K562 (cell line): ENCODE data around the gene POC5.

Experiments
- BHLHE40 ChIP-seq: IDR thresholded peaks from 2 replicates; pipeline ENCODE4 v1.6.1; 2011; ENCODE audit warnings: low read length, improper control_type of control experiment
- CREB1 ChIP-seq, 2 experiments: sonication (generic) in 1 of 2; formaldehyde crosslinking in 1 of 2; IDR thresholded peaks; 2 replicates each; pipeline versions ENCODE4 v1.6.1 to v1.8.0; 2012 to 2022; ENCODE audit warnings: inconsistent platforms in 1 of 2, mild to moderate bottlenecking in 1 of 2, missing genetic modification reagents in 1 of 2, moderate library complexity in 1 of 2
- EZH2 ChIP-seq: IDR thresholded peaks from 2 replicates; pipeline ENCODE4 v1.6.1; 2012; ENCODE audit warnings: low read depth, mild to moderate bottlenecking, inconsistent platforms, low read length, borderline replicate concordance
- FOS ChIP-seq: IDR thresholded peaks from 3 replicates; pipeline ENCODE4 v1.6.1; 2011; ENCODE audit not compliant: insufficient read length; ENCODE audit errors: extremely low read depth
- HNRNPK ChIP-seq: fragments of 200-400 bp; formaldehyde crosslinking; IDR thresholded peaks from one replicate; pipeline ENCODE4 v1.6.1; 2018; ENCODE audit warnings: mild to moderate bottlenecking, low read depth, low read length; ENCODE audit not compliant: poor library complexity, severe bottlenecking
- LCOR ChIP-seq: sonication (generic); formaldehyde crosslinking; IDR thresholded peaks from 2 replicates; pipeline ENCODE4 v1.8.0; 2022; ENCODE audit warnings: mild to moderate bottlenecking, missing genetic modification reagents
- POLR2A ChIP-seq: fragments of 450-650 bp; conservative IDR thresholded peaks from 2 replicates; pipeline ENCODE4 v1.6.1; 2016
- SREBF1 ChIP-seq: fragments of 150-350 bp; IDR thresholded peaks from 2 replicates; pipeline ENCODE4 v1.6.1; 2014; ENCODE audit warnings: antibody characterized with exemption, low read depth, low read length, borderline replicate concordance
- ZFP36 ChIP-seq: fragments of 150-350 bp; IDR thresholded peaks from 2 replicates; pipeline ENCODE4 v1.6.1; 2018; ENCODE audit warnings: low read length, low read depth; ENCODE audit not compliant: partially characterized antibody
- TF ChIP-seq, protein P1 (sequence below), 3 experiments: IDR thresholded peaks in 2 of 3; conservative IDR thresholded peaks in 1 of 3; 2 replicates each; pipeline ENCODE4 v1.5.1; 2011 to 2012; ENCODE audit warnings: low read length in 3 of 3, mild to moderate bottlenecking in 3 of 3, control low read depth in 2 of 3, improper control_type of control experiment in 1 of 3, inconsistent platforms in 1 of 3, low read depth in 1 of 3, mixed read lengths in 1 of 3, moderate library complexity in 1 of 3; ENCODE audit not compliant: insufficient read depth in 2 of 3
- TF ChIP-seq, protein P2 (sequence below): sonication (generic); formaldehyde crosslinking; IDR thresholded peaks from 2 replicates; pipeline ENCODE4 v1.8.1; 2022; ENCODE audit warnings: missing genetic modification reagents

DNA sequence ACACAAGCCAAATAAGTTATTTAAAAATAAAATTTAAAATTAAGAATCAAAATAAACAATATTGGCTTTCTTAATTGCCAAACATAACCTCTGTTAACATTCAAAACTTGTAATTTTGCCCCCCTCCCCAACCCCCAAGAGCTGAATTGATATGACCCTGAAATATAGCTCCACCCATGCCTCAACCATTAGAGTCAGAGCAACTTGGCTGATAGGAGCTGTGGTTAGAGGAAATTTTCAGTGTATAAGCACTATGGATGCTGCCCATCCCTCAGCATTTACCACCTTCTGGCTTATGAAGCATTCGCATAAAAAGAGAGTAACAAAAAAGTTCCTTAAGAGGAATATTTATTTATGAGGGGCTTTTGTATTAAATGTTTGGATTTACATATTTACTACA is 6.1 kb downstream of the POC5 start:
- TF ChIP-seq LCOR (CRISPR knock-in tag) (no peak), BHLHE40 (no peak), FOS (no peak), CREB1 (IDR thresholded peaks at IDR 0.05) (no peak), CREB1 (CRISPR knock-in tag; IDR thresholded peaks at IDR 0.05) (no peak), HNRNPK (no peak), POLR2A (no peak), ZFP36 (no peak), SREBF1 (no peak), EZH2 (no peak)
- TF ChIP-seq, protein P1, sequence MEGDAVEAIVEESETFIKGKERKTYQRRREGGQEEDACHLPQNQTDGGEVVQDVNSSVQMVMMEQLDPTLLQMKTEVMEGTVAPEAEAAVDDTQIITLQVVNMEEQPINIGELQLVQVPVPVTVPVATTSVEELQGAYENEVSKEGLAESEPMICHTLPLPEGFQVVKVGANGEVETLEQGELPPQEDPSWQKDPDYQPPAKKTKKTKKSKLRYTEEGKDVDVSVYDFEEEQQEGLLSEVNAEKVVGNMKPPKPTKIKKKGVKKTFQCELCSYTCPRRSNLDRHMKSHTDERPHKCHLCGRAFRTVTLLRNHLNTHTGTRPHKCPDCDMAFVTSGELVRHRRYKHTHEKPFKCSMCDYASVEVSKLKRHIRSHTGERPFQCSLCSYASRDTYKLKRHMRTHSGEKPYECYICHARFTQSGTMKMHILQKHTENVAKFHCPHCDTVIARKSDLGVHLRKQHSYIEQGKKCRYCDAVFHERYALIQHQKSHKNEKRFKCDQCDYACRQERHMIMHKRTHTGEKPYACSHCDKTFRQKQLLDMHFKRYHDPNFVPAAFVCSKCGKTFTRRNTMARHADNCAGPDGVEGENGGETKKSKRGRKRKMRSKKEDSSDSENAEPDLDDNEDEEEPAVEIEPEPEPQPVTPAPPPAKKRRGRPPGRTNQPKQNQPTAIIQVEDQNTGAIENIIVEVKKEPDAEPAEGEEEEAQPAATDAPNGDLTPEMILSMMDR (IDR thresholded peaks at IDR 0.05 in 2 of 3, conservative IDR thresholded peaks at IDR 0.05 in 1 of 3; ENCODE audit: insufficient read depth in 2 of 3, low read depth in 1 of 3, low read length in 3 of 3): no peak
- TF ChIP-seq, protein P2, sequence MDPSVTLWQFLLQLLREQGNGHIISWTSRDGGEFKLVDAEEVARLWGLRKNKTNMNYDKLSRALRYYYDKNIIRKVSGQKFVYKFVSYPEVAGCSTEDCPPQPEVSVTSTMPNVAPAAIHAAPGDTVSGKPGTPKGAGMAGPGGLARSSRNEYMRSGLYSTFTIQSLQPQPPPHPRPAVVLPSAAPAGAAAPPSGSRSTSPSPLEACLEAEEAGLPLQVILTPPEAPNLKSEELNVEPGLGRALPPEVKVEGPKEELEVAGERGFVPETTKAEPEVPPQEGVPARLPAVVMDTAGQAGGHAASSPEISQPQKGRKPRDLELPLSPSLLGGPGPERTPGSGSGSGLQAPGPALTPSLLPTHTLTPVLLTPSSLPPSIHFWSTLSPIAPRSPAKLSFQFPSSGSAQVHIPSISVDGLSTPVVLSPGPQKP (CRISPR knock-in tag): no peak
